Measurements from ENCODE around the gene SUPT7L.

The SUPT7L gene

DNA sequence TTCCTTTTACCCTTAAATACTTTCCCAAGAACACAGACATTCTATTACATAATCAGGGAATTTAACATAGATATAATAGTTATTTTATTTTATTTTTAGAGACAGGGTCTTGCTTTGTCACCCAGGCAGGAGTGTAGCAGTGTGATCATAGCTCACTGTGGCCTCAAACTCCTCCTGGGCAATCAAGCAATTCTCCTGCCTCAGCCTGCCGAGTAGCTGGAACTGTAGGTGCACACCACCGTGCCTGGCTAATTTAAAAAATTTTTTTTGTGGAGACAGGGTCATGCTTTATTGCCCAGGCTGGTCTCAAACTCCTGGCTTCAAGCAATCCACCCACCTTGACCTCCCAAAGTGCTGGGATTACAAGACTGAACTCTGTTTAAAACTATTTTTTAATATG lies 45.9 kb upstream of the SUPT7L start:
- TF ChIP-seq, protein P1, sequence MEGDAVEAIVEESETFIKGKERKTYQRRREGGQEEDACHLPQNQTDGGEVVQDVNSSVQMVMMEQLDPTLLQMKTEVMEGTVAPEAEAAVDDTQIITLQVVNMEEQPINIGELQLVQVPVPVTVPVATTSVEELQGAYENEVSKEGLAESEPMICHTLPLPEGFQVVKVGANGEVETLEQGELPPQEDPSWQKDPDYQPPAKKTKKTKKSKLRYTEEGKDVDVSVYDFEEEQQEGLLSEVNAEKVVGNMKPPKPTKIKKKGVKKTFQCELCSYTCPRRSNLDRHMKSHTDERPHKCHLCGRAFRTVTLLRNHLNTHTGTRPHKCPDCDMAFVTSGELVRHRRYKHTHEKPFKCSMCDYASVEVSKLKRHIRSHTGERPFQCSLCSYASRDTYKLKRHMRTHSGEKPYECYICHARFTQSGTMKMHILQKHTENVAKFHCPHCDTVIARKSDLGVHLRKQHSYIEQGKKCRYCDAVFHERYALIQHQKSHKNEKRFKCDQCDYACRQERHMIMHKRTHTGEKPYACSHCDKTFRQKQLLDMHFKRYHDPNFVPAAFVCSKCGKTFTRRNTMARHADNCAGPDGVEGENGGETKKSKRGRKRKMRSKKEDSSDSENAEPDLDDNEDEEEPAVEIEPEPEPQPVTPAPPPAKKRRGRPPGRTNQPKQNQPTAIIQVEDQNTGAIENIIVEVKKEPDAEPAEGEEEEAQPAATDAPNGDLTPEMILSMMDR (IDR thresholded peaks at IDR 0.05; ENCODE audit: extremely low read depth, missing control alignments): no peak
- no peak for DNase-seq (ENCODE audit: low spot score)

DNA sequence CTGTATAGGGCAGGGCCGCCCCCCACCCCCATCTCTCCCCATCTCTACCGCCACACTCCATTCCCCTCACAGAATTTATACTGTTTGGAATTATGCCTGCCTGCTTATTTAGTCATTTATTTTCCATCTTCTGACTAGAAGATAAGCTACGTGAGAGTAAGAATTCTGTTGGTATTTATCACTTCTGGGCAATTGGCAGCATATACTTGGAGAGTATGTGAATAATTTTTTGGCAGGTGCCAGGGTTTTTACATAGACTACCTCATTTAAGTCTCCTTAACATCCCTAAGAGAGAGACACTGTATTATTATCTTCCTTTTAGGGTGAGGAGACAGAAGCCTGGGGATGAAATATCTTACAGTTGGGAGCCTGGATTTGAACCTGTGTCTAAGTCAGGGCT lies 45.3 kb upstream of the SUPT7L start:
- DNase-seq (ENCODE audit: low spot score): no peak
- TF ChIP-seq, protein P1 (IDR thresholded peaks at IDR 0.05; ENCODE audit: extremely low read depth, missing control alignments): no peak

DNA sequence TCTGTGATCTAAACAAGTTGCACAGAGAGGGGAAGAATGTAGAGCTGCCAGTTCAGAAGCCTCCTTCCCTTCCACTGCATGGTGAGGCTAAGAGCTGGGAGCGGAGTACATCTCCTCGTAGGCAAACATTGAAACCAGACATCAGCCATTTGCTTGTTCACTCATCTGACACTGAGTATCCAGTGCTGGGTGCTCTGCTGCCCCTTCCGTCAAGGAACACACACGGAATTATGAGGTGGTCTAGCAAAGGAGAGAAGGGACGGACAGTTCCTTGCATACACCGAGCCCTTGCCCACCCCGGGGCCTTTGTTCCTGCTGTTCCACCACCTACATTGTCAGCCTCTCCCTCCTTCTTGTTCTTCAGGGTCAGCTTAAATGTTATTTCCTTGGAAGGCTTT lies 44.8 kb upstream of the SUPT7L start:
- no peak for DNase-seq (ENCODE audit: low spot score)
- TF ChIP-seq, protein P1 (IDR thresholded peaks at IDR 0.05; ENCODE audit: extremely low read depth, missing control alignments): no peak

DNA sequence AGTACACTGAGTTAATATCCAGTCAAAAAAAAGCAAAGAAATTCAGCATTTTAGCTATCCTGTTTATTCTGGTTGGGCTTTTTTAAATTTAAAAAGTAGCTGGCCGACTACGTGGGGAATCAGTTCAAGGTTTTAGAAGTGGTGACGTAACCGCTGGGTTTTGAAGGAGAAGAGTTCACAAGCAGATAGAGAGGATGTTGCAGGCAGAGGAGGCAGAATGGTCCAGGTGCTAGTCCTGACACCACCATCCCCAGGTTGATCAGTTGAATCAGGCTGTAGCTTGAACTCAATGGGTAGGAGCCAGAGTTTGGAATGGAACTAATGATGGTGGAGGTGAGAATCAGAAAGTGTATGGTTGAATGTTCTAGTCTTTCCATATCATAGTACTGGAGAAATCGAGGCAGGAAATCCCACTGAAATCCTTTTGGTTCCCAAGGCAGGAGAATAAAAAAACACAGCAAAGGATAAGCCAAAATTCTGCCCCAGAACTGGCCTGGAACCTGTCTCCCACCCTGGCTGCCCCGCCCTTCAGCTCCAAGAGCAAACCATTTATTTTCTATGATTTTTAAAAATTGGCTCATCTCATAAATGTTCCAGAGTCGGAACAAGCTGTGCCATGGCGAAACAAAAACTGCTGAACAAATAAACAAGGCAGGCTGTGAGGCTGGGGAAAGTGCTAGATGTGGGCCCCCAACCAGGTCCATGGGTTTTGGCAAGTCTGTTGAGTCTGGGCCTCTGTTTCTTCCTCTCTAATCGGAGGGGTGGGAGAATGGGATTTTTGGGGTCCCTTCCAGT lies 44.2 kb upstream of the SUPT7L start:
- no peak for DNase-seq (ENCODE audit: low spot score)
- TF ChIP-seq, protein P1 (IDR thresholded peaks at IDR 0.05; ENCODE audit: extremely low read depth, missing control alignments): no peak

DNA sequence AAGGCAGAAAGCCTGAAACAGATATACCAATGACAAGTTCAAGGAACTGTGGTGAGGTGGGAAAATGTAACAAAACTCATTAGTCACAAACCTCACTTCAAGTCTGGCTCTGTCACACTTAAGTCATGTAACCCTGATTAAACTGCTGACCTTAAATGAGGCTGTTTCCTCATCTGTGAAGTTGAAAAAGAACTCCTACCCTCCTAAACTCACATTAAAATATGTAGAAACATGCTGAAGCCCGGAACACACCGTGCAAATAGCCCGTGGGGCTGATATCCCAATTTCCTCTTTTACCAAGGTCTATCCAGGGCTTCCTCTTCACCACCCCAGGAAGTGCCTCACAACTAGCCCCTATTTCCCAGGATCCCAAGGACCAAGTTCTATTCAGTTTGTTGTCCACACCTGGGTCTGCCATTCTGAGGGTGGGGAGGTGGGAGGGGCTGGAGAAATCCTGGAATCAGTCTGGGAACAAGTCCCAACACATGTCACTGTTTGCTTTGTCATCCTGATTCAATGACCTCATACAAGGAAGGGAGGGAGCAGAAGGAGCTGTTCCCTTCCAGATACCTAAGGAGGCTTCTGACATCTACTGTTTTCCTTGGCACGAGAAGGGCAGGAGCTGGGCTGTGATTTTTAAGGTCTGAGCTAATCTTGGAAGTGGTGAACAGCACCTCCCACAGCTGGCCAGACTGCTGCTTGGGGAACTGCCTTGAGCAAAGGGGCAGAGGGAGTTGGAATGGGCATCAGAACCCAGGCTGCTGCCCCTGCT lies 42.6 kb upstream of the SUPT7L start:
- TF ChIP-seq, protein P1 (IDR thresholded peaks at IDR 0.05; ENCODE audit: extremely low read depth, missing control alignments): no peak
- DNase-seq (ENCODE audit: low spot score): no peak

DNA sequence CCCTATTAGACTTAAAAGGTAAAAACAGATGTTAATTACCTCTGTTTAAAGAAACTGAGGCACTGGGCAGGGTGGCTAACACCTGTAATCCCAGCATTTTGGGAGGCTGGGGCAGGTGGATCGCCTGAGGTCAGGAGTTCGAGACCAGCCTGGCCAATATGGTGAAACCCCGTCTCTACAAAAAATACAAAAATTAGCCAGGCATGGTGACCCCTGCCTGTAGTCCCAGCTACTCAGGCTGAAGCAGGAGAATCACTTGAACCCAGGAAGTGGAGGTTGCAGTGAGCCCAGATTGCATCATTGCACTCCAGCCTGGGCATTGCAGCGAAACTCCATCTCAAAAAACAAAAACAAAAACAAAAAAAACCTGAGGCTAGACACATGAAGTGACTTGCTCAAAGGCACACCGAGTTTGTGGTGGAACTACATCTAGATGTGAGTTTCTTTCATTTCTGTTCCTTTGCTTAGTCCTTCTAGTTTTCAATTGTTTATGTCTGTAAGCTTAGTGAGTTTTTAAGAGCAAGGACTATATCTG lies 41.0 kb upstream of the SUPT7L start:
- TF ChIP-seq, protein P1 (IDR thresholded peaks at IDR 0.05; ENCODE audit: extremely low read depth, missing control alignments): no peak
- DNase-seq (ENCODE audit: low spot score): no peak

All from GM20000 (cell line).